HepG2 (cell line): ENCODE results near the gene CDH12. TPM values are rescaled to one million over a fixed set of nuclear protein-coding genes. Genes with fewer than 3 reads are reported as not detected.

Experiments used
- FLYWCH1 ChIP-seq: sonication (generic); formaldehyde crosslinking; IDR thresholded peaks from 2 replicates; pipeline ENCODE4 v1.8.1; 2023; ENCODE audit warnings: mild to moderate bottlenecking, missing genetic modification reagents
- FOSL1 ChIP-seq: sonication (generic); formaldehyde crosslinking; IDR thresholded peaks from 2 replicates; pipeline ENCODE4 v1.9.0; 2021; ENCODE audit warnings: missing genetic modification reagents, borderline replicate concordance
- HMG20A ChIP-seq: IDR thresholded peaks from 2 replicates; pipeline ENCODE4 v1.6.1; 2016; ENCODE audit warnings: borderline replicate concordance
- MBD4 ChIP-seq: IDR thresholded peaks from 2 replicates; pipeline ENCODE4 v1.6.1; 2012; ENCODE audit warnings: low read length, inconsistent platforms, borderline replicate concordance
- MED13 ChIP-seq: sonication (generic); formaldehyde crosslinking; IDR thresholded peaks from 2 replicates; pipeline ENCODE4 v1.5.0; 2020; ENCODE audit warnings: missing genetic modification reagents
- ZNF235 ChIP-seq: sonication (generic); formaldehyde crosslinking; IDR thresholded peaks from 2 replicates; pipeline ENCODE4 v1.8.1; 2023; ENCODE audit warnings: mild to moderate bottlenecking, missing genetic modification reagents, borderline replicate concordance
- ZNF335 ChIP-seq: sonication (generic); formaldehyde crosslinking; IDR thresholded peaks from 2 replicates; pipeline ENCODE4 v1.4.0; 2020; ENCODE audit warnings: missing genetic modification reagents
- ZNF564 ChIP-seq: sonication (generic); formaldehyde crosslinking; IDR thresholded peaks from 2 replicates; pipeline ENCODE4 v1.8.1; 2023; ENCODE audit warnings: mild to moderate bottlenecking, missing genetic modification reagents
- ZNF749 ChIP-seq: sonication (generic); formaldehyde crosslinking; IDR thresholded peaks from 2 replicates; pipeline ENCODE4 v1.8.0; 2022; ENCODE audit warnings: mild to moderate bottlenecking, missing genetic modification reagents, moderate library complexity, borderline replicate concordance
- polyA plus RNA-seq, 8 experiments: library from polyadenylated mRNA; depleted of rRNA in 3 of 8; stranded (reverse) in 7 of 8; unstranded in 1 of 8; fragments of >200 nt; fragmentation: Illumina TruSeq in 4 of 8; extraction: Trizol in 4 of 8; gene quantifications; 2 replicates each; pipeline versions ENCODE4 v1.2.1 to v1.2.3, GENCODE V29; 2011 to 2016; ENCODE audit warnings: low read depth in 4 of 8, missing spikeins in 1 of 8, mixed read lengths in 1 of 8; ENCODE audit not compliant: insufficient read depth in 1 of 8
- total RNA-seq, 5 experiments: library from RNA; depleted of rRNA; stranded (reverse); fragments of >200 nt; fragmentation: Illumina TruSeq; extraction: Trizol; gene quantifications; 2 replicates each; pipeline ENCODE4 v1.2.3, GENCODE V29; 2016; ENCODE audit warnings: low read depth in 1 of 5
- TF ChIP-seq, protein P1 (sequence below): sonication (generic); formaldehyde crosslinking; conservative IDR thresholded peaks from 2 replicates; pipeline ENCODE4 v1.4.0; 2020; ENCODE audit warnings: mild to moderate bottlenecking, missing genetic modification reagents, moderate library complexity
- TF ChIP-seq, protein P2 (sequence below): sonication (generic); formaldehyde crosslinking; IDR thresholded peaks from 2 replicates; pipeline ENCODE4 v1.8.0; 2022; ENCODE audit warnings: mild to moderate bottlenecking, missing genetic modification reagents
- TF ChIP-seq, protein P3 (sequence below): sonication (generic); formaldehyde crosslinking; IDR thresholded peaks from 2 replicates; pipeline ENCODE4 v1.4.0; 2020; ENCODE audit warnings: mild to moderate bottlenecking, missing genetic modification reagents

The CDH12 gene
- total and polyA plus RNA-seq, 2 of the 13 experiments (the other 11 are each of a cell fraction or from before 2014, with no cell fraction given) = not detected

DNA sequence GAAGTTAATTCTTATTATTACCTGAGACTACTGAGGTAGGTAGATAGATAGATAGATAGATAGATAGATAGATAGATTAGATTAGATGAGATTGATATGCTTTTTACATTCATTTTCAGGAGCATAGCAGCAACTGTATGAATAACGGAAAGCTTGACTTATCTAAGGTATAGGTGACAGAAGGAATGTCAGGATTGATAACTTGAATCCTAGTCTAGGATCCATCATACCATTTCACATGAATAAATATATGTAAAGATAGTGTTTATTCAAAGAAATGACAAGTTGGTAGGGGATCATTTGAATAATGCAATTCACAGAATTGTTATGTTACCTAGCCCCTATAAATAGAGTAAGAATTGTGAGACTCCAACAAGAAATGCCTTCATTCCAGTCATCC lies 1008.2 kb downstream of the CDH12 start (continued):
- TF ChIP-seq, protein P1, sequence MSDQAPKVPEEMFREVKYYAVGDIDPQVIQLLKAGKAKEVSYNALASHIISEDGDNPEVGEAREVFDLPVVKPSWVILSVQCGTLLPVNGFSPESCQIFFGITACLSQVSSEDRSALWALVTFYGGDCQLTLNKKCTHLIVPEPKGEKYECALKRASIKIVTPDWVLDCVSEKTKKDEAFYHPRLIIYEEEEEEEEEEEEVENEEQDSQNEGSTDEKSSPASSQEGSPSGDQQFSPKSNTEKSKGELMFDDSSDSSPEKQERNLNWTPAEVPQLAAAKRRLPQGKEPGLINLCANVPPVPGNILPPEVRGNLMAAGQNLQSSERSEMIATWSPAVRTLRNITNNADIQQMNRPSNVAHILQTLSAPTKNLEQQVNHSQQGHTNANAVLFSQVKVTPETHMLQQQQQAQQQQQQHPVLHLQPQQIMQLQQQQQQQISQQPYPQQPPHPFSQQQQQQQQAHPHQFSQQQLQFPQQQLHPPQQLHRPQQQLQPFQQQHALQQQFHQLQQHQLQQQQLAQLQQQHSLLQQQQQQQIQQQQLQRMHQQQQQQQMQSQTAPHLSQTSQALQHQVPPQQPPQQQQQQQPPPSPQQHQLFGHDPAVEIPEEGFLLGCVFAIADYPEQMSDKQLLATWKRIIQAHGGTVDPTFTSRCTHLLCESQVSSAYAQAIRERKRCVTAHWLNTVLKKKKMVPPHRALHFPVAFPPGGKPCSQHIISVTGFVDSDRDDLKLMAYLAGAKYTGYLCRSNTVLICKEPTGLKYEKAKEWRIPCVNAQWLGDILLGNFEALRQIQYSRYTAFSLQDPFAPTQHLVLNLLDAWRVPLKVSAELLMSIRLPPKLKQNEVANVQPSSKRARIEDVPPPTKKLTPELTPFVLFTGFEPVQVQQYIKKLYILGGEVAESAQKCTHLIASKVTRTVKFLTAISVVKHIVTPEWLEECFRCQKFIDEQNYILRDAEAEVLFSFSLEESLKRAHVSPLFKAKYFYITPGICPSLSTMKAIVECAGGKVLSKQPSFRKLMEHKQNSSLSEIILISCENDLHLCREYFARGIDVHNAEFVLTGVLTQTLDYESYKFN (CRISPR knock-in tag) = no peak
- TF ChIP-seq, protein P2, sequence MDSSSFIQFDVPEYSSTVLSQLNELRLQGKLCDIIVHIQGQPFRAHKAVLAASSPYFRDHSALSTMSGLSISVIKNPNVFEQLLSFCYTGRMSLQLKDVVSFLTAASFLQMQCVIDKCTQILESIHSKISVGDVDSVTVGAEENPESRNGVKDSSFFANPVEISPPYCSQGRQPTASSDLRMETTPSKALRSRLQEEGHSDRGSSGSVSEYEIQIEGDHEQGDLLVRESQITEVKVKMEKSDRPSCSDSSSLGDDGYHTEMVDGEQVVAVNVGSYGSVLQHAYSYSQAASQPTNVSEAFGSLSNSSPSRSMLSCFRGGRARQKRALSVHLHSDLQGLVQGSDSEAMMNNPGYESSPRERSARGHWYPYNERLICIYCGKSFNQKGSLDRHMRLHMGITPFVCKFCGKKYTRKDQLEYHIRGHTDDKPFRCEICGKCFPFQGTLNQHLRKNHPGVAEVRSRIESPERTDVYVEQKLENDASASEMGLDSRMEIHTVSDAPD (CRISPR knock-in tag) = no peak
- no peak for TF ChIP-seq FLYWCH1 (CRISPR knock-in tag)
- TF ChIP-seq ZNF235 (CRISPR knock-in tag) = no peak
- no peak for TF ChIP-seq ZNF335 (CRISPR knock-in tag)
- no peak for TF ChIP-seq FOSL1
- TF ChIP-seq ZNF749 = no peak
- TF ChIP-seq HMG20A = no peak
- no peak for TF ChIP-seq MED13 (CRISPR knock-in tag)
- TF ChIP-seq MBD4 = no peak
- no peak for TF ChIP-seq ZNF564 (CRISPR knock-in tag)
- TF ChIP-seq, protein P3, sequence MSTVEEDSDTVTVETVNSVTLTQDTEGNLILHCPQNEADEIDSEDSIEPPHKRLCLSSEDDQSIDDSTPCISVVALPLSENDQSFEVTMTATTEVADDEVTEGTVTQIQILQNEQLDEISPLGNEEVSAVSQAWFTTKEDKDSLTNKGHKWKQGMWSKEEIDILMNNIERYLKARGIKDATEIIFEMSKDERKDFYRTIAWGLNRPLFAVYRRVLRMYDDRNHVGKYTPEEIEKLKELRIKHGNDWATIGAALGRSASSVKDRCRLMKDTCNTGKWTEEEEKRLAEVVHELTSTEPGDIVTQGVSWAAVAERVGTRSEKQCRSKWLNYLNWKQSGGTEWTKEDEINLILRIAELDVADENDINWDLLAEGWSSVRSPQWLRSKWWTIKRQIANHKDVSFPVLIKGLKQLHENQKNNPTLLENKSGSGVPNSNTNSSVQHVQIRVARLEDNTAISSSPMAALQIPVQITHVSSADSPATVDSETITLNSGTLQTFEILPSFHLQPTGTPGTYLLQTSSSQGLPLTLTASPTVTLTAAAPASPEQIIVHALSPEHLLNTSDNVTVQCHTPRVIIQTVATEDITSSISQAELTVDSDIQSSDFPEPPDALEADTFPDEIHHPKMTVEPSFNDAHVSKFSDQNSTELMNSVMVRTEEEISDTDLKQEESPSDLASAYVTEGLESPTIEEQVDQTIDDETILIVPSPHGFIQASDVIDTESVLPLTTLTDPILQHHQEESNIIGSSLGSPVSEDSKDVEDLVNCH (CRISPR knock-in tag) = no peak
